Measurements from ENCODE around the gene KLHL40.

Gene KLHL40

GRCh38 chr3:42739401-42740158 is 54.2 kb downstream of the KLHL40 start:
- Histone ChIP-seq H3K4me1 (ENCODE audit: control insufficient read depth, insufficient read depth, low read length) (no peaks in the 10 kb centered on the region), H3K36me3 (ENCODE audit: control insufficient read depth, insufficient read depth, low read length) (no peaks in the 10 kb centered on the region), H3K9me3 (ENCODE audit: control insufficient read depth, low read length) (no peaks in the 10 kb centered on the region), H3K9ac (ENCODE audit: low read length) (no peak overlapping the region), H3K27me3 (ENCODE audit: control insufficient read depth, insufficient read depth, low read length) (no peaks in the 10 kb centered on the region), H3K4me3 (ENCODE audit: low read length) (no peak overlapping the region)

DNA sequence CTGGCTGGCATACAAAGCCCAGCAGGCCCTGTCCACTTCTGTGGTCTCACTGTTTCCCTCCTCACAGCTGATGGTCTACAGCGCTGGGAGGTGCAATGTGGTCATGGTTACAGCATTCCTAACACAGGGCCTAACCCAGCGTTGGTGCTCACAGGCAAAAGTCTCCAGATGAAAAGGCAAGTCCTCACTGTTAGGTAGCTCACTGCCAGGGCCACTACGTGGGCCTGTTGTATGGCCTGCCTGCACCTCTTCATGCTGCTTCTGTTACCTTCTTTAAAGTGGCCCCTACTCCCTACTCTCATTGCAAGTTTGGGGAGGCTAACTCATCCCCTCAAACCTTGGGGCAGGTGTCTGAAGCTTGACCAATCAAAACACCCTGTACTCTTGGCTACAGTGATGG is 56.5 kb downstream of the KLHL40 start:
- Histone ChIP-seq H3K4me1 (ENCODE audit: control insufficient read depth, insufficient read depth, low read length) (peaks cover 9% of the 10 kb centered on the region), H3K9me3 (ENCODE audit: control insufficient read depth, low read length) (no peaks in the 10 kb centered on the region), H3K36me3 (ENCODE audit: control insufficient read depth, insufficient read depth, low read length) (no peaks in the 10 kb centered on the region), H3K27me3 (ENCODE audit: control insufficient read depth, insufficient read depth, low read length) (no peaks in the 10 kb centered on the region), H3K9ac (ENCODE audit: low read length) (no peak overlapping the region), H3K4me3 (ENCODE audit: low read length) (no peak overlapping the region)

Data from mucosa of stomach (tissue), 1 donor.